Omental fat pad (tissue), 4 donors: Measurements from ENCODE around the gene COX7A1. TPM values are rescaled to one million over a fixed set of nuclear protein-coding genes. Genes with fewer than 3 reads are reported as not detected.
"Not testable (repeated sequence)": the region's sequence is repeated elsewhere in the genome, so short reads cannot be mapped to it uniquely, and the experiment has no call there.

ENCODE experiments used
- ATAC-seq: fragments of 150-250 bp; one replicate; pipeline ENCODE4 v1.9.1; 2016; ENCODE audit warnings: mild to moderate bottlenecking, moderate library complexity; ENCODE audit not compliant: low FRiP score
- DNase-seq: peaks from one replicate; pipeline ENCODE4 v3.0.0-alpha.2; 2019; ENCODE audit warnings: low spot score
- total RNA-seq, 4 donors: library from RNA; depleted of rRNA; stranded (reverse); fragments of >200 nt; gene quantifications; one replicate each; pipeline ENCODE4 v1.1.0, GENCODE V29; 2016
- TF ChIP-seq, protein P1 (sequence below), 3 donors: fragments of 450-650 bp; IDR thresholded peaks; one replicate each; pipeline ENCODE4 v1.5.1; 2016 to 2017; ENCODE audit warnings: antibody characterized with exemption in 3 of 3, mild to moderate bottlenecking in 3 of 3, moderate library complexity in 2 of 3

Gene COX7A1
- total RNA-seq, 4 donors from 2014 or later: 25.1 to 60.3 (median 43.9) TPM

GRCh38 chr19:36141039-36141927, 11.0 kb downstream of the COX7A1 start:
- ATAC-seq (peak; percentile 79), DNase-seq (peak; percentile 91)
- TF ChIP-seq, protein P1, sequence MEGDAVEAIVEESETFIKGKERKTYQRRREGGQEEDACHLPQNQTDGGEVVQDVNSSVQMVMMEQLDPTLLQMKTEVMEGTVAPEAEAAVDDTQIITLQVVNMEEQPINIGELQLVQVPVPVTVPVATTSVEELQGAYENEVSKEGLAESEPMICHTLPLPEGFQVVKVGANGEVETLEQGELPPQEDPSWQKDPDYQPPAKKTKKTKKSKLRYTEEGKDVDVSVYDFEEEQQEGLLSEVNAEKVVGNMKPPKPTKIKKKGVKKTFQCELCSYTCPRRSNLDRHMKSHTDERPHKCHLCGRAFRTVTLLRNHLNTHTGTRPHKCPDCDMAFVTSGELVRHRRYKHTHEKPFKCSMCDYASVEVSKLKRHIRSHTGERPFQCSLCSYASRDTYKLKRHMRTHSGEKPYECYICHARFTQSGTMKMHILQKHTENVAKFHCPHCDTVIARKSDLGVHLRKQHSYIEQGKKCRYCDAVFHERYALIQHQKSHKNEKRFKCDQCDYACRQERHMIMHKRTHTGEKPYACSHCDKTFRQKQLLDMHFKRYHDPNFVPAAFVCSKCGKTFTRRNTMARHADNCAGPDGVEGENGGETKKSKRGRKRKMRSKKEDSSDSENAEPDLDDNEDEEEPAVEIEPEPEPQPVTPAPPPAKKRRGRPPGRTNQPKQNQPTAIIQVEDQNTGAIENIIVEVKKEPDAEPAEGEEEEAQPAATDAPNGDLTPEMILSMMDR (IDR thresholded peaks at IDR 0.05): no peak

GRCh38 chr19:36140304-36141038, 11.8 kb downstream of the COX7A1 start:
- TF ChIP-seq, protein P1 (IDR thresholded peaks at IDR 0.05): no peak
- DNase-seq (no peak), ATAC-seq (peak; percentile 20)

DNA sequence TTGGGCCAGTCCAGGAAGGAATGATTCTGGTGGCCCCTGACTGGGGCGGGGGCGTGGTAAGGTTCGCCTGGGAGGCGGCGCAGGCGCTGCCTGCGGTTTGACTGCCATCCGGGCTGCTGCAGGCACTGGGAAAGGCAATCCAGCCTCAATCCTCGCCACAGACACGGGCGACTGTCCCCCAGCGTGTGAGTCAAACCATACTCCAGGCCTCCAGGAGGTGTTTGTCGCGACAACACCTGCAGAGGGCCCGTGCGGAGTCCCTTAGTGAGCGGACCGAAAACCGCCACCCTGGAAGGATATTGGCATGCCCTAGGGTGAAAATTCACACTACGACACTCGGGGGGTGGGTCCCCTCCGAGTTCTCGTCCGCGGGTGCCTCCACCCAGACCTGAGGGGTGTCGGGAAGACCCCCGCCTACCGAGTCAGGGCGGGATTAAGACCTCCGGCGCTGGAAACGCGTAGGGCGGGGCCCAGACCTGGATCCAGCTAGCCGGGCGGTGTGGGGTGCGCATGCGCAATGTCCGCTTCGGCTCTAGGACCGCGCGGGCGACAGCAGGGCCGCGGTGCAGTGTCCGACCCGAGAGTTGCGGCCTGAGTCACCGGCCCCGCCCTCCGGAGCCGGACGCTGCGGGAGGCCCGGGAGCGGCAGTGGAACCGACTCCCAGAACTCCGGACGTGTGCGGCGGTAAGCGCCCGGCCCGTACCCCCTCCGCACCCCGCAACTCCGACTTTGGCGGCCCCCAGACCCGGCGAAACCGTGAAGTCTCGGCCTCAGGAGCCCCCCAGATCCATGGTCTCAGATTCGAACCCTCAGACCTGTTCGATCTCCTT, 12.6 kb downstream of the COX7A1 start, which contains the start of gene CAPNS1:
CAPNS1 (plus strand) TSS at position 594 of the 831 bp plus-strand sequence. CDS start 946 bp downstream, outside the sequence.
- TF ChIP-seq, protein P1 (IDR thresholded peaks at IDR 0.05): no peak
- DNase-seq (peak; percentile 72), ATAC-seq (peak; percentile 92)

DNA sequence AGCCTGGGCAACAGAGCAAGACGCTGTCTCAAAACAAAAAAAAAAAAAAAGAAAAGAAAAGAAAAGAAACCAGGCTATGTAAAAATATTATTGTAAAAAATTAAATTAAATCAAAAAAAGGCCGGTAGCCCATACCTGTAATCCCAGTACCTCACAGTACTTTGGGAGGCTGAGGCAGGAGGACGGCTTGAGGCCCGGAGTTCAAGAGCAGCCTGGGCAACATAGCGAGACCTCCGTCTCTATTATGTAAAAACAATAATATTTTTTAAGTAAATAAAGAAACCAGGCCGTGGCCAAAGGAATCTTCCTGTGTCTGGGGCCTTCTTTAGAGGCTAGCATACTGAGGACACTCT, 13.2 kb downstream of the COX7A1 start:
- ATAC-seq (no peak), DNase-seq (no peak)
- TF ChIP-seq, protein P1 (IDR thresholded peaks at IDR 0.05): no peak

DNA sequence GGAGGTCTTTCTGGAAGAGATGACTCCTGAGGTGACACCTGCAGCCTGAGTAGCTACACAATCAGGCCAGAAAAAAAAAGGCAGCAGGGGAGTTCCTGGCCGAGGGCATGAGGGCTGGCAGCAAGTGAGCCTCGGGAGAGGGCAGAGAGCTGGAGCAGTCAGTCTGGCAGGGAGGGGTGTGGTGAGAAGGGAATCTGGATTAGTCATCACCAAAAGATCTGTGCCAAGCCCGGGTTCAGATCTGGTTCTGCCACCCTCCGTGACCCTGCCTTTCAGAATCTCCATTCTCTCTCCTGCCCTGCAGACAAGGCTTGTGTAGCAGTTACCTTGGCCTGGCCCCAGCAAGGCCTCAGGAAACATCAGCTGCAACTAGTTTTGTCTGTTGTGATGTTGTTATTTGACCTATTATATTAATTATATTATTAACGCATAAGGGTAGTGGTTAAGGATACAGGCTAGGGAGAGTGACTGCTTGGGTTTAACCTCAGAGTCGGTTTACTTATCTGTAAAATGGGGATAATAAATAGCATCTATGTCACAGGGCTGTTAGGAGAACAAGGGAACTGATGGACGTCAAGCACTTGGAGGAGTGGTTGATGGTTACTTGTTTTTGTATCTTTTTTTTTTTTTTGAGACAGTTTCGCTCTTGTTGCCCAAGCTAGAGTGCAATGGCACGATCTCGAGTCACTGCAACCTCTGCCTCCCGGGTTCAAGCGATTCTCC, 15.1 kb downstream of the COX7A1 start:
- ATAC-seq (peak; percentile 72), DNase-seq (no peak)
- TF ChIP-seq, protein P1 (IDR thresholded peaks at IDR 0.05): no peak

DNA sequence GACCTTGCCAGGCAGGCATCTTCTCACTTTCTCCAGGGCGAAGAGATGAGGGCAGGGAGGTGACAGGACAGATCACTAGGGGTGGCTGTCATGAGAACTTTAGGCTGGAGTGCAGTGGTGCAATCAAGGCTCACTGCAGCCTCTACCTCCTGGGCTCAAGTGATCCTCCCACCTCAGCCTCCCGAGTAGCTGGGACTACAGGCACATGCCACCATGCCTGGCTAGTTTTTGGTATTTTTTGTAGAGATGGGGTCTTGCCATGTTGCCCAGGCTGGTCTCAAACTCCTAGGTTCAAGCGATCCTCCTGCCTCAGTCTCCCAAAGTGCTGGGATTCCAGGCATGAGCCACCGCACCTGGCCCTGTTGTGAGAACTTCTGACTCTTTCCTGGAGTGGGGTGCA, 17.4 kb downstream of the COX7A1 start:
- not testable (repeated sequence) for ATAC-seq

DNA sequence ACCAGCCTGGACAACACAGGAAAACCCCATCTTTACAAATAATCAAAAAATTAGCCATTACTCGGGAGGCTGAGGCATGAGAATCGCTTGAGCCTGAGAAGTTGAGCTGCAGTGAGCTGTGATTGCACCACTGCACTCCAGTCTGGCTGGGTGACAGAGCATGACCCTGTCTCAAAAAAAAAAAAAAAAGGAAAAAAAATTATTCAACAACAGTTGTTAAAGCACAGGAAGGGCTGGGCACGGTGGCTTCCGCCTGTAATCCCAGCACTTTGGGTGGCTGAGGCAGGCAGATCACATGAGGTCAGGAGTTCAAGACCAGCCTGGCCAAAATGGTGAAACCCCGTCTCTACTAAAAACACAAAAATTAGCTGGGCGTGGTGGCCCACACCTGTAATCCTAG, 21.0 kb downstream of the COX7A1 start:
- ATAC-seq, DNase-seq: not testable (repeated sequence)

More for the DNA sequence above, 17.4 kb downstream of the COX7A1 start:
- DNase-seq: not testable (repeated sequence)
